ENCODE measurements around the gene TDRD7. TPM values are rescaled to one million over a fixed set of nuclear protein-coding genes. Genes with fewer than 3 reads are reported as not detected.

TDRD7 gene
- total and polyA plus RNA-seq, 2 of the 13 experiments (the other 11 are each of a cell fraction or from before 2014, with no cell fraction given) = 9.8 to 15.5 TPM

- no TSS peak for BruUV-seq (replicated peaks)
- Histone ChIP-seq H3K27ac (ENCODE audit: extremely low read length, insufficient read depth, low read length) (peak overlapping the region; percentile 68), H3K9ac (ENCODE audit: insufficient read depth, low read depth, low read length) (no peak overlapping the region), H3K36me3 (replicated peaks in 1 of 2; ENCODE audit: control insufficient read depth in 1 of 2, insufficient read depth in 2 of 2, low read length in 2 of 2) (no peaks in the 10 kb centered on the region), H3K27me3 (ENCODE audit: control insufficient read depth in 1 of 2, insufficient read depth in 2 of 2, low read length in 2 of 2) (no peaks in the 10 kb centered on the region), H2AFZ (ENCODE audit: low read length) (no peak overlapping the region), H3K4me2 (ENCODE audit: low read depth, low read length) (peak overlapping the region; percentile 54), H3K79me2 (ENCODE audit: insufficient read depth, low read length) (no peaks in the 10 kb centered on the region), H3K4me3 (replicated peaks in 1 of 3; ENCODE audit: insufficient read depth in 1 of 3, low read depth in 2 of 3, low read length in 3 of 3) (peak overlapping the region in 1 of 3 experiments; percentile 3; a peak in 1 of 6 replicates), H3K9me3 (ENCODE audit: low read length) (no peaks in the 10 kb centered on the region), H3K4me1 (ENCODE audit: insufficient read depth, low read length) (peaks cover 76% of the 10 kb centered on the region), H4K20me1 (ENCODE audit: insufficient read depth, low read length) (no peaks in the 10 kb centered on the region)
- in situ Hi-C loops (cut with HindIII; ENCODE audit: extremely low pct_ligation_motif_present, low pct_unique_long_range_greater_than_20kb) (loop anchor here (10.0 kb wide), 1 partner anchor 540 kb away; the partner anchor contains the start of gene ZNF782), intact Hi-C loops (cut with micrococcal nuclease; ENCODE audit: unreplicated experiment) (no loop called here)
- FAIRE-seq (peak; percentile 81), ATAC-seq (peak; percentile 78), DNase-seq (ENCODE audit: low spot score) (peak; percentile 85)
- ChIA-PET CTCF (ENCODE audit: low intra/inter-chr PET ratio, low total read pairs) (interaction anchor here (0.7 kb wide), 1 partner anchor 8 kb away, joined by 3 read pairs; no protein-coding TSS in a partner anchor), POLR2A (interaction anchor here (1.1 to 1.6 kb wide), 2 partner anchors 9 to 10 kb away, joined by 5 to 11 read pairs; no protein-coding TSS in a partner anchor)
- WGBS (ENCODE audit: low lambda C conversion rate) = 3% methylated on average over 3 of the region's 3 CpGs
- no peak for TF ChIP-seq HDAC1 (CRISPR knock-in tag; IDR thresholded peaks at IDR 0.05)
- TF ChIP-seq AGO2 (optimal IDR thresholded peaks at IDR 0.05; ENCODE audit: low read depth, low read length) = no peak
- TF ChIP-seq TIGD3 (CRISPR knock-in tag; IDR thresholded peaks at IDR 0.05; ENCODE audit: borderline replicate concordance) = no peak
- no peak for TF ChIP-seq MTA3 (CRISPR knock-in tag; IDR thresholded peaks at IDR 0.05)
- no peak for TF ChIP-seq ZKSCAN1 (IDR thresholded peaks at IDR 0.05; ENCODE audit: low read length)
- TF ChIP-seq ZNF124 (CRISPR knock-in tag; IDR thresholded peaks at IDR 0.05) = no peak
- TF ChIP-seq KLF13 (CRISPR knock-in tag; IDR thresholded peaks at IDR 0.05) = no peak
- TF ChIP-seq EHMT2 (IDR thresholded peaks at IDR 0.05; ENCODE audit: borderline replicate concordance, low read depth, low read length) = no peak
- TF ChIP-seq ZNF460 (CRISPR knock-in tag; IDR thresholded peaks at IDR 0.05; ENCODE audit: borderline replicate concordance) = no peak
- no peak for TF ChIP-seq ATF4 (CRISPR knock-in tag; IDR thresholded peaks at IDR 0.05)
- no peak for TF ChIP-seq ARHGAP35 (CRISPR knock-in tag; IDR thresholded peaks at IDR 0.05; ENCODE audit: borderline replicate concordance)
- TF ChIP-seq MED13 (CRISPR knock-in tag; IDR thresholded peaks at IDR 0.05) = no peak
- TF ChIP-seq ADNP (CRISPR knock-in tag; IDR thresholded peaks at IDR 0.05) = no peak
- TF ChIP-seq ARID3A (IDR thresholded peaks at IDR 0.05; ENCODE audit: low read depth, low read length) = no peak
- TF ChIP-seq PRPF4 (IDR thresholded peaks at IDR 0.05; ENCODE audit: low read depth, low read length, poor library complexity, severe bottlenecking) = no peak
- peak; percentile 41; the same call in 1 of the 2 replicates for TF ChIP-seq ZNF205 (CRISPR knock-in tag; IDR thresholded peaks at IDR 0.05)
- peak; percentile 73; the same call in 1 of the 2 replicates for TF ChIP-seq RXRA (CRISPR knock-in tag; IDR thresholded peaks at IDR 0.05)
- TF ChIP-seq NR2F6 (IDR thresholded peaks at IDR 0.05) = peak; percentile 68
- TF ChIP-seq NR2F6 (CRISPR knock-in tag; IDR thresholded peaks at IDR 0.05) = peak; percentile 64
- TF ChIP-seq ZNF343 (CRISPR knock-in tag; IDR thresholded peaks at IDR 0.05) = no peak
- TF ChIP-seq BRD4 (CRISPR knock-in tag; IDR thresholded peaks at IDR 0.05) = no peak
- no peak for TF ChIP-seq KDM5A (IDR thresholded peaks at IDR 0.05; ENCODE audit: borderline replicate concordance, low read length)
Measured at GRCh38 chr9:97394881-97395280, 17.0 kb upstream of the TDRD7 start.

Data from HepG2 (cell line).